Stimulated activated naive CD8-positive, alpha-beta T cell treated with anti-CD3 and anti-CD28 coated beads, Interleukin-15, Interleukin-2, amounts not matched to agents 100 U/mL and 50 U/mL, for 24 hours (primary cell): ENCODE measurements around the gene FANCE.
"Not testable (repeated sequence)": the region's sequence is repeated elsewhere in the genome, so short reads cannot be mapped to it uniquely, and the experiment has no call there.

Experiments used
- ATAC-seq: fragments of 150-1000 bp; cut with Tn5 transposase; one replicate; pipeline ENCODE4 v1.10.0; 2021
- DNase-seq: peaks from one replicate; pipeline ENCODE4 v3.0.0; 2021

The FANCE gene

GRCh38 chr6:35432702-35433101 lies 19.4 kb upstream of the FANCE start:
- not testable (repeated sequence) for DNase-seq, ATAC-seq

DNA sequence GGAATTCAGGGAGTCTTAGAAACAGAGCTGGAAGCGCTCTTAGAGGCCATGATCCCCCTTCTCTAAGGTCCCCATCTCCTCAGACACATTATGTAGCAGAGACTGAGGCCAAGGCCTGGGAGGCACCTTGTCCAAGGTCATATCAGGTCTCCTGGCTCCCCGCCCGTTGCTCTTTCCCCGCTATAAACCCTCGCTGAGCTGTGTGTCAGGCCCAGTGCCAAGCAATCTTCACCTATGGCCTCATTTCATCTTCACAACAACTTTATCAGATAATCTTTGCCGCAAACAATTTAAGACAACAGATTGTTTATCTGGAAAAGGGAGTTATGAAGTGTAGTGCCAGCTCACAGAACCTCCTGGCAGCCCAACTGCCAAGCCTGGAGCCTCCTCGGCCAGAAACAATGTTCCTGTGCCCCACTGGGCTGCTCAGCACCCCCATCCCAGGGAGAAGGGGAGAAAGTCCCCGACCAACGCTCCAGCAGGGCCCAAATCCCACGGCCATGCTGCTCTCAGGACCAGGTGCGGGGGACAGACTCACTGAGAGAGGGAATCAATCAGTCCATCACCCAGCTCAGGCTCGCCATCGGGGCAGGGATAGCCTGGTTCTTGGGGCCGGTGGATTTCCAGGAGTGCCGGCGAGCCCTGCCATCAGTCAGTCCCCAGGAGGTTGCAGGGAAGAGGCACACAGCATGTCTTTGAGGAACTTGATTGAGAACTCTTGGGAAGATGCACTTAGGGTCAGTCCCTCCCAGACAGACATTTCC lies 16.9 kb upstream of the FANCE start:
- ATAC-seq = no peak
- DNase-seq = no peak

- DNase-seq = no peak
- no peak for ATAC-seq
These were observed 15.9 kb upstream of the FANCE start for GRCh38 chr6:35436071-35436857.

DNA sequence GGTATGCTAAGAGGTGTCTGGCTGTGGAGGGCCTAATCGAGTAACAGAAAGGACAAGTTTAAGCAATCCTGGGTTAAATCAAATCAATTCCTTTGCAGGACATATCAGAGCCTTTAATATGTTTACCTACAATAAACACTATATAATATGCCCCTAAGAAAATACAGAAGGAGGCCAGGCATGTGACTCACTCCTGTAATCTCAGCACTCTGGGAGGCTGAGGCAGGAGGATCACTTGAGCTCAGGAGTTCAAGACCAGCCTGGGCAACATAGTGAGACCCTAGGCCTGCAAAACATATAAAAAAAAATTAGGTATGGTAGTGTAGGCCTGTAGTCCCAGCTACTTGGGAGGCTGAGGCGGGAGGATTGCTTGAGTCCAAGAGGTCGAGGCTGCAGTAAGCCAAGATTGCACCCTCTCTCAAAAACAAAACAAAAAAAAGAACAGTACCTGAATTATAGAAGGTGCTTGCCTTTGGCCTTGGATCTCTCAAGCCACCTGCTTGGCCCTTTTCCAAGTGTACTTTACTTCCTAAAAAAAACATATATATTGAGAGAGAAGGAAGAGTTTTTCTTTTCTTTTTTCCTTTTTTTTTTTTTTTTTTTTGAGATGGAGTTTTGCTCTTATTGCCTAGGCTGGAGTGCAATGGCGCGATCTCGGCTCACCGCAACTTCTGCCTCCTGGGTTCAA lies 13.6 kb upstream of the FANCE start:
- DNase-seq, ATAC-seq: not testable (repeated sequence)

DNA sequence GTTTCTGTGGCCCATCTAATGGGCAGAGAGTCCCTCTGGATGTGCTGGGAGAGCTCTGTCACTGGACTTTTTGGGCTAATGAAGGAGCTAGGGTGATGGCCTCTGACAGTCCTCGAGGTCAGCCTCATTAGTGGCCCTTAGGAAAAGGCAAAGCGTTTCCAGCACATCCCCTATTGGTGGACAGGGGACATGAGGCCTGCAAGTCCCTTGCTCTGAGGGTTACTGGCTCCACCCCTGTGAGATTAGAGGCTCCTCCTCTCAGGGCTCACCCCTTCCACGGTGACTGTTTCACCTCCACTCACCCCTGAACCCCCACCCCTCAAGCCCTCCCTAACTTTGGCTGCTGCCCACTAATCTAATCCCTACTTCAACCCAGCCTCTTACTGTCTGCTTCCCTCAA lies 12.8 kb upstream of the FANCE start:
- DNase-seq (no peak), ATAC-seq (no peak)

GRCh38 chr6:35441205-35441604 lies 10.9 kb upstream of the FANCE start:
- DNase-seq (no peak), ATAC-seq (no peak)

DNA sequence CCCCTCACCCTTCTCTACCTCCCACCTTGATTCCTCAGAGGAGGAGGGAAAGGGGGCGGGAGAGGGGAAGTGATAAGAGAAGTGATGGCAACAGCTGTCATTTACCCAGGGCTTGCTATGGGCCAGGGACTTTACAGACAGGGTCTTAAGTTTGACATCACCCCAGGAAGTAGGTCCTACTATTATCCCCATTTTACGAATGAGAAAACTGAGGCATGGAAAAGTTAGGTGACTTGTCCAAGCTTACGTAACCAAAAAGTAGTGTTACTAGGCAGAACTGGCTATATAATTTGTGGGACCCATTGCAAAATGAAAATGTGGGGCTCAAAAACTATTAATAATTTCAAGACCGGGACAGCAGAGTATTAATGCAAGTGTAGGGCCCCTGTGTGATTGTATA lies 10.5 kb upstream of the FANCE start:
- ATAC-seq = no peak
- no peak for DNase-seq

- no peak for ATAC-seq
- no peak for DNase-seq
These were observed 9.4 kb upstream of the FANCE start for GRCh38 chr6:35442693-35443092.

DNA sequence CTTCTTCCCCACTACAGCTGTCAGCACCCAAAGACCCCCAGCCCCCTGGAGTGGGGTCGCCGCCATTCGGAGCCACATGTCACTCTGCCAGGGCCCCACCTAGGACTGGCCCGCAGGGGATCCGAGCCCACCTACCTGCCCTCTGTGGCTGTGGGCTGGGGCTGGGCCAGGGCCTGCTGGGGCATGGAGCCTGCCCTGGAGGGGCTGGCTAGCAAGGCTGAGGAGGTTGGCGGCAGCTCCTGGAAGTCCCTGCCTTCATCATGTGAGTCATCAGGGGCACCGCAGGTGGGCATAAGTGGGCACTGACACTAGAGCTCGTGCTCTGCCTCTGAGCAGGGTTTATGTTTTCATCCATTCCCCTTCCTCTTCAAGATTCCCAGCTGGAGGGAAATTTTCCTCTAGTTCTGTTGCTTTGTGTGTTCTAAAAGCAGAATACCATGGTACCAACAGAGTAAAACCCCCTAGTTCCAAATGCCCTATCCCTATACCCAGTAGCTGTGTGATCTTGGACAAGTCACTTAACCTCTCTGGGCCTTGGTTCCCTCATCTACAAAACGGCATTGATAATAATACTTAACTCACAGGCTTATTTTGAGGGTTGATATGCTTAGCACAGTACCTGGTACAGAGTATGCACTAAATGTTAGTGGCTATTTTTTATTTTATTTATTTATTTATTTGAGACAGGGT lies 8.7 kb upstream of the FANCE start:
- peak; percentile 23 for ATAC-seq
- no peak for DNase-seq

- DNase-seq = peak; percentile 15
- no peak for ATAC-seq
These were observed 6.4 kb upstream of the FANCE start for GRCh38 chr6:35445691-35446090.

- DNase-seq (no peak), ATAC-seq (no peak)
These were observed 3.9 kb upstream of the FANCE start for GRCh38 chr6:35448191-35448590.

GRCh38 chr6:35449287-35449881 lies 2.8 kb upstream of the FANCE start:
- peak; percentile 70 for ATAC-seq
- DNase-seq = peak; percentile 28

DNA sequence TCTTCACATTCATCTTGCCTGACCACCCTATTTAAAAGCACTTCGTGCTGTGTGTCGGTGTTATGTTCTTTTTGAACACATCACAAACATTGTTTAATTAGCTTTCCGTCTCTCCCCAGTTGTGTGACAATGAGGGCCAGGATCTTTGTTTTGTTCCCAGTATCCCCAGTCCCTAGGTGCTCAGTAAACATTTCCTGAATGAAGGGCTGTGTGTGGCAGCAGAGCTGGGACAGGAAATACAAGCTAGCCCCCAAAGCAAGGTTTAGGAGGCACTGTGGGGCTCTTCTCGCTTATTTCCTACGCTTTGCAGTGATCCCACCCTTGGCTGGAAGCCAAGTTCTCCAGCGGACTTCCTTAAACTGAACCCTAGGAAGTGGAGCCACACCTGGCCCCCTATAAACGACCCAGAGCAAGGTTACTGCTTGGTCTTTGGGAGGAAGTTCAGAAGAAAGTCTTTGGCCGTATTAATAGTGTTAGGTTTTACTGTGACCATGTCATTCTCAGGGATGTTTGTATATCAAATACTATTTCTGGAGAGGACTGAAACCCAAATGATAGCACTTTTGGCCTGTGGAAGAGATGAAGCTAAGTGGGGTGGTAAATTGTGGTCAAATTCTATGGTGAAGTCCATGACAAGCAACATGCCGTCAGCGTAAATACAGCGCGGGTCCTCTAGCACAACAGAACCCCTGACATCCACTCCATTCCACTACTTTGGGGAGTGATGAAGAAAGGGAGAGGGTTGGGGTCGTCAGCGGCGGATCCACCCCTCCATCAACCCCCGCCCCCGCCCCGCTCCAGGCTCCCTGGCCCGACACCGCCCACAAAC lies 570 bp upstream of the FANCE start:
- no peak for ATAC-seq
- no peak for DNase-seq

- ATAC-seq (no peak), DNase-seq (no peak)
These were observed 1.1 kb downstream of the FANCE start for GRCh38 chr6:35453236-35453635.

- ATAC-seq (no peak), DNase-seq (no peak)
These were observed 2.4 kb downstream of the FANCE start for GRCh38 chr6:35454391-35455110.

DNA sequence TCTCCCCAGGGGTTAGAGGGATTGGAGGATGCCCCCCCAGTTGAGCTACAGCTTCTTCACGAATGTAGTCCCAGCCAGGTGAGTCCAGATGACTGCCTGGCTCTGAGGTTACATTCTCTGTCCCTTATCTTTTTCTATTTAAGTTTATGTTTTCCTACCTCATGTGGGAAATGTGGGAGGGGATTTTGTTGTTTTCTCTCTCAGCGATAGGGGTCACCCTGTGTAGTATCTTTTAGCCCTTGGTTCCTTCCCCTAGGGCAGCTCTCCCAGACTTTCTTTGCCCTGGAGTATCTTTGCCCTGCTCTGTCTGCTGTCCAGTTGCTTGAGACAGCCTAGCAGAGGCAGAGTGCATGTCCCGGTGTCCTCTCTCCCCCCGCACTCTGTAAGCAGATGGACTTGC lies 5.8 kb downstream of the FANCE start:
- no peak for ATAC-seq
- DNase-seq = no peak

DNA sequence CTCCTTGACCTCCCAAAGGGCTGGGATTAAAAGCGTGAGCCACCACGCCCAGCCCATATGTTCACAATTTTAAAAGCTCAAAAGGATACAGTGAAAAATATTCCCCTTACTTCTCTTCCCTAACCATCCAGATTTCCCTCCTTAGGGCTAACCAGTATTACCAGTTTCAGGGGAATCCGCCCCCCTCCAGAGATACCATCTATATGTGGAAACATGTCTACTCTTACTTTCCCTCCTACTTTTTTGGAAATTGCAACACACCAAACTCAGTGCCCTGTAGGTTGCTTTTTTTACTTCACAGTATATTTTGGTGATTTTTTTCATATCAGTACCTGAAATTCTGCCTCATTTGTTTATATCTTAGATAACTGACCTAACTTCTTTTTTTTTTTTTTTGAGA lies 9.1 kb downstream of the FANCE start:
- DNase-seq (no peak), ATAC-seq (no peak)

DNA sequence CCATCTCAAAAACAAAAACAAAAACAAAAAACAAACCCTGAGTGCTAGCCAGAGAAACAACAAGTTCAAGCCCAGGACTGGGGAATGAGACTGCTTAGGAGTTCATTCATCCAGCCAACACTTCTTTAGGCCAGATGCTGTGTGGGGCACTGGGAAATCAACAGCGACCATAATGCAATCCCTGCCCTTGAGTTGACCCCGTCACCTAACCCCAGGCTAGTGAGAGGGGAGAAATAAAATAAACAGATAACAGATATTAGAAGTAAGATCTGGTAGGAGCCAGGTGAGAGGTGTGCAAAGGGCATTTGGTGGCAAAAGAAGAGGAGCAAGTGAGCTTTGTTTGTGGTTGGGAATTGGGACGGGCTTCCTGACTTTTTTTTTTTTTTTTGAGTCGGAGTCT lies 11.2 kb downstream of the FANCE start:
- DNase-seq = no peak
- no peak for ATAC-seq

GRCh38 chr6:35465646-35466045 lies 13.5 kb downstream of the FANCE start:
- no peak for ATAC-seq
- no peak for DNase-seq

GRCh38 chr6:35468181-35468979 lies 16.2 kb downstream of the FANCE start, which contains the start of gene RPL10A:
RPL10A (plus strand) TSS chr6:35468401; CDS start chr6:35468435, 34 bp downstream.
- peak; percentile 96 for DNase-seq
- ATAC-seq = peak; percentile 93
